Heart left ventricle (tissue), 16 donors: Measurements from ENCODE around the gene ADH1C. TPM values are rescaled to one million over a fixed set of nuclear protein-coding genes. Genes with fewer than 3 reads are reported as not detected.
"Not testable (repeated sequence)": the region's sequence is repeated elsewhere in the genome, so short reads cannot be mapped to it uniquely, and the experiment has no call there.

Source experiments
- ATAC-seq, 4 donors: fragments of 200-7000 bp; cut with Tn5 transposase; one replicate each; pipeline ENCODE4 v1.9.1; 2020 to 2022; ENCODE audit warnings: moderate library complexity in 4 of 4, mild to moderate bottlenecking in 3 of 4, moderate number of reproducible peaks in 1 of 4
- DNase-seq, 5 donors: peaks; one replicate each; pipeline ENCODE4 v3.0.0-alpha.2; 2020
- H3K27ac ChIP-seq, 12 donors: fragments of 200-600 bp; sonication (generic) in 4 of 12; one replicate each; pipeline versions ENCODE4 v1.5.0 to v1.8.0; 2016 to 2022; ENCODE audit warnings: mild to moderate bottlenecking in 2 of 12
- H3K27me3 ChIP-seq, 9 donors: fragments of 200-600 bp; sonication (generic) in 2 of 9; one replicate each; pipeline versions ENCODE4 v1.5.1 to v1.8.0; 2016 to 2022; ENCODE audit warnings: mild to moderate bottlenecking in 3 of 9
- H3K36me3 ChIP-seq, 9 donors: fragments of 200-600 bp; sonication (generic) in 2 of 9; one replicate each; pipeline versions ENCODE4 v1.5.0 to v1.8.0; 2018 to 2022; ENCODE audit warnings: mild to moderate bottlenecking in 2 of 9
- H3K4me1 ChIP-seq, 12 donors: fragments of 200-600 bp; sonication (generic) in 4 of 12; one replicate each; pipeline versions ENCODE4 v1.5.0 to v1.8.0; 2016 to 2022; ENCODE audit warnings: mild to moderate bottlenecking in 3 of 12
- H3K4me3 ChIP-seq, 12 donors: fragments of 200-600 bp; sonication (generic) in 4 of 12; one replicate each; pipeline versions ENCODE4 v1.5.0 to v1.8.0; 2017 to 2022; ENCODE audit warnings: mild to moderate bottlenecking in 9 of 12, moderate library complexity in 4 of 12
- H3K9me3 ChIP-seq, 12 donors: fragments of 200-600 bp; sonication (generic) in 4 of 12; one replicate each; pipeline versions ENCODE4 v1.5.0 to v1.8.0; 2016 to 2022; ENCODE audit warnings: mild to moderate bottlenecking in 1 of 12
- CTCF ChIP-seq, 12 donors: fragments of 200-600 bp; sonication (generic) in 4 of 12; IDR thresholded peaks; one replicate each; pipeline versions ENCODE4 v1.5.0 to v1.8.0; 2018 to 2022; ENCODE audit warnings: antibody characterized with exemption in 12 of 12, mild to moderate bottlenecking in 5 of 12
- POLR2A ChIP-seq, 2 donors: fragments of 450-650 bp; IDR thresholded peaks; one replicate each; pipeline ENCODE4 v1.6.1; 2017; ENCODE audit warnings: antibody characterized with exemption in 2 of 2, mild to moderate bottlenecking in 2 of 2, moderate library complexity in 2 of 2
- WGBS, 4 donors: extraction: QIAGEN DNeasy Blood & Tissue Kit in 2 of 4; methylation state at CpG; one replicate each; pipeline versions ENCODE4 v1.1.5 to v1.1.7; 2013 to 2018; 5-methylcytosine and 5-hydroxymethylcytosine counted together
- intact Hi-C, 10 donors: fragments of 100-400 bp; cut with DNase I; formaldehyde crosslinking; loops; one replicate each; pipeline versions ENCODE4 v1.11.1 to v1.14.2; 2022
- polyA plus RNA-seq, 2 donors: library from polyadenylated mRNA; stranded (reverse); fragments of 200-250 nt; gene quantifications; one replicate each; pipeline ENCODE4 v1.2.3, GENCODE V29; 2013
- total RNA-seq, 9 donors: library from RNA; depleted of rRNA in 2 of 9; stranded (reverse); fragments of >200 nt in 2 of 9; fragmentation: NEBNext Ultra II Directional in 3 of 9; extraction: Animal tissue kit (Norgen Biotek cat#: 25700) in 3 of 9; gene quantifications; one replicate each; pipeline versions ENCODE4 v1.1.0 to v1.2.4, GENCODE V29; 2016 to 2023
- donor health status: ischemic (EF 13 %, LVEDD 7.1; RV severe dilation, severe dysfunction).
- donor health status: healthy with polysubstance abuse.
- donor health status: DM: no; HTN: yes; CAD: no.
- donor health status: DM: no; HTN: no; CAD: no.
- donor health status: ischemic (EF 25% LVEDD 6.9; RV normal size, moderate dysfunction).
- donor health status: ischemic (EF 25% LVEDD 5.7; RV mildly dilated, moderate dysfunction).
- donor health status: healthy.
- donor health status: DM: yes; HTN: yes; CAD: no.
- donor health status: ischemic (EF 35%, LVEDD 5.7; RV mildly dilated, moderate dysfunction).
- donor health status: nonischemic (EF 11% LVEDD 7.7; RV severe dilation, severe dysfunction).
- donor health status: DM: yes; HTN: yes; CAD: no.
- donor health status: PGD.
- donor health status: ischemic (EF 29% LVEDD 5.4; RV normal size, mild dysfunction).
- donor health status: nonischemic (EF 23%, LVEDD 6.1; RV moderate dilation, normal function).

ADH1C gene
- total and polyA plus RNA-seq, 11 donors: 0.64 to 14.3 (median 2.8) TPM

- Histone ChIP-seq H3K4me1 (peaks cover 0 to 6% (median 0%) of the 10 kb centered on the region in 12 donors), H3K4me3 (peak overlapping the region in 2 of 12 donors; percentile 17 to 33), H3K9me3 (peaks cover 0 to 2% (median 0%) of the 10 kb centered on the region in 12 donors), H3K27me3 (no peaks in the 10 kb centered on the region), H3K36me3 (no peaks in the 10 kb centered on the region), H3K27ac (no peak overlapping the region)
- intact Hi-C loops: no loop called here
- ATAC-seq (no peak), DNase-seq (no peak)
- TF ChIP-seq POLR2A (IDR thresholded peaks at IDR 0.05) (no peak), CTCF (IDR thresholded peaks at IDR 0.05) (no peak)
- WGBS, 4 donors: 87 to 91% (median 88%) methylated on average over 2 of the region's 2 CpGs
Observed at GRCh38 chr4:99351487-99351886, 1.1 kb downstream of the ADH1C start.

GRCh38 chr4:99349338-99349737, 3.2 kb downstream of the ADH1C start:
- intact Hi-C loops: no loop called here
- H3K36me3 ChIP-seq: peaks cover 0 to 4% (median 0%) of the 10 kb centered on the region in 9 donors
- DNase-seq (no peak), ATAC-seq (no peak)
- no peak overlapping the region for H3K27ac ChIP-seq
- no peaks in the 10 kb centered on the region for H3K27me3 ChIP-seq
- H3K4me3 ChIP-seq: no peak overlapping the region
- H3K4me1 ChIP-seq: peaks cover 0 to 6% (median 0%) of the 10 kb centered on the region in 12 donors
- peaks cover 0 to 2% (median 0%) of the 10 kb centered on the region in 12 donors for H3K9me3 ChIP-seq
- TF ChIP-seq CTCF (IDR thresholded peaks at IDR 0.05): no peak
- no peak for TF ChIP-seq POLR2A (IDR thresholded peaks at IDR 0.05)

- H3K4me3 ChIP-seq, intact Hi-C loops, H3K27me3 ChIP-seq, H3K36me3 ChIP-seq, ATAC-seq, H3K27ac ChIP-seq, H3K4me1 ChIP-seq, H3K9me3 ChIP-seq, DNase-seq: not testable (repeated sequence)
- 65 to 89% (median 76%) methylated on average over 7 of the region's 7 CpGs for WGBS, 4 donors
Observed at GRCh38 chr4:99342624-99343023, 9.9 kb downstream of the ADH1C start.

- WGBS, 4 donors: 79 to 97% (median 85%) methylated on average over 1 of the region's 1 CpG
- H3K27me3 ChIP-seq: no peaks in the 10 kb centered on the region
- H3K4me1 ChIP-seq: peaks cover 0 to 3% (median 0%) of the 10 kb centered on the region in 12 donors
- peaks cover 0 to 3% (median 0%) of the 10 kb centered on the region in 9 donors for H3K36me3 ChIP-seq
- H3K4me3 ChIP-seq: no peak overlapping the region
- no peaks in the 10 kb centered on the region for H3K9me3 ChIP-seq
- DNase-seq (no peak), ATAC-seq (no peak)
- intact Hi-C loops: no loop called here
- no peak overlapping the region for H3K27ac ChIP-seq
- TF ChIP-seq CTCF (IDR thresholded peaks at IDR 0.05) (no peak), POLR2A (IDR thresholded peaks at IDR 0.05) (no peak)
Observed at GRCh38 chr4:99341426-99341825, 11.1 kb downstream of the ADH1C start.

GRCh38 chr4:99339172-99339571, 13.4 kb downstream of the ADH1C start:
- H3K36me3 ChIP-seq: peaks cover 0 to 2% (median 0%) of the 10 kb centered on the region in 9 donors
- no peaks in the 10 kb centered on the region for H3K9me3 ChIP-seq
- 83 to 90% (median 86%) methylated on average over 3 of the region's 3 CpGs for WGBS, 4 donors
- no peak overlapping the region for H3K4me3 ChIP-seq
- intact Hi-C loops: no loop called here
- DNase-seq: no peak
- no peak for ATAC-seq
- TF ChIP-seq POLR2A (IDR thresholded peaks at IDR 0.05) (no peak), CTCF (IDR thresholded peaks at IDR 0.05) (no peak)
- peaks cover 0 to 3% (median 0%) of the 10 kb centered on the region in 12 donors for H3K4me1 ChIP-seq
- no peak overlapping the region for H3K27ac ChIP-seq
- H3K27me3 ChIP-seq: no peaks in the 10 kb centered on the region
